ENCODE results near the gene SMIM36.

GRCh38 chr17:55458978-55459377, 52.3 kb downstream of the SMIM36 start:
- TF ChIP-seq CTCF (IDR thresholded peaks at IDR 0.05; ENCODE audit: poor library complexity) (no peak), EZH2 (IDR thresholded peaks at IDR 0.05; ENCODE audit: borderline replicate concordance) (no peak), EZH2phosphoT487 (IDR thresholded peaks at IDR 0.05; ENCODE audit: low read depth, severe bottlenecking, unreplicated experiment) (no peak)

Data from hepatocyte (in vitro differentiated cells).